ENCODE measurements around the gene DOK7. TPM values are rescaled to one million over a fixed set of nuclear protein-coding genes. Genes with fewer than 3 reads are reported as not detected.

The DOK7 gene
- polyA plus RNA-seq, 1 donor (not counting 4 experiments of a cell fraction or from before 2014, with no cell fraction given), result 0.13 TPM

DNA sequence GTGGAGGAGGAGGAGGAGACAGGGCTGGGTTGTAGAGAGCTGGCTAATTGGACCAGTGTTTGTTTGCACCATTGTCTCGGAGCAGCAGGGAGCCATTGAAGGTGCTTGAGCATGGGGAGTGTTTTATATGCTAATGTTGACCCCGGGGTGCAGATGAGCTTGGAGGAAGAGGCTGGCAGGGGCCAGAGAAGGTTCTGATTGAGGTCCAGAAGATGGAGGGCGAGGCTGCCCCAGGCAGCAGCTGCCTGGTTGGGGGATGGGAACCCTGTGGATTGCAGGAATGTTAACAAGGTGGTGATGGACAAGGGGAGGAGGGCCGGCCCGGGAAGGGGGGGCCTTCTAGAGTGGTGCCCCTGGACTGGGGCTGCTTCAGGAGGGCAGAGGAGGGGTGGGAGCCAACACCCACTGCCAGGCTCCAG is 18.0 kb downstream of the DOK7 start:
- H3K9ac ChIP-seq (ENCODE audit: control insufficient read depth, extremely low read depth, insufficient read depth, low read length), result no peak overlapping the region
- H3K4me2 ChIP-seq (ENCODE audit: control insufficient read depth, extremely low read depth, insufficient read depth, low read depth, low read length), result no peak overlapping the region
- H3K9me1 ChIP-seq (ENCODE audit: control insufficient read depth, extremely low read depth, insufficient read depth, low read length), result no peaks in the 10 kb centered on the region
- no peak overlapping the region for H3K4me3 ChIP-seq (ENCODE audit: control insufficient read depth in 2 of 3, extremely low read depth in 1 of 3, insufficient read depth in 2 of 3, low read depth in 1 of 3, low read length in 3 of 3)
- H3K4me1 ChIP-seq (ENCODE audit: control insufficient read depth, extremely low read depth, insufficient read depth, low read length), result peaks cover 20% of the 10 kb centered on the region
- no peaks in the 10 kb centered on the region for H3K9me3 ChIP-seq (ENCODE audit: control insufficient read depth, low read depth, low read length)
- H3K27me3 ChIP-seq (ENCODE audit: control insufficient read depth, extremely low read depth, insufficient read depth, low read length), result peaks cover 54% of the 10 kb centered on the region
- dilution Hi-C loops (cut with MboI; ENCODE audit: extremely low pct_ligation_motif_present, low sequenced_read_pairs), result no loop called here
- DNase-seq (ENCODE audit: low read depth, low spot score) (no peak), FAIRE-seq (no peak)
- H4K20me1 ChIP-seq (ENCODE audit: control insufficient read depth, extremely low read depth, insufficient read depth, low read length), result no peaks in the 10 kb centered on the region
- no peak for TF ChIP-seq EZH2 (IDR thresholded peaks at IDR 0.05; ENCODE audit: low read length)
- TF ChIP-seq, protein P1, sequence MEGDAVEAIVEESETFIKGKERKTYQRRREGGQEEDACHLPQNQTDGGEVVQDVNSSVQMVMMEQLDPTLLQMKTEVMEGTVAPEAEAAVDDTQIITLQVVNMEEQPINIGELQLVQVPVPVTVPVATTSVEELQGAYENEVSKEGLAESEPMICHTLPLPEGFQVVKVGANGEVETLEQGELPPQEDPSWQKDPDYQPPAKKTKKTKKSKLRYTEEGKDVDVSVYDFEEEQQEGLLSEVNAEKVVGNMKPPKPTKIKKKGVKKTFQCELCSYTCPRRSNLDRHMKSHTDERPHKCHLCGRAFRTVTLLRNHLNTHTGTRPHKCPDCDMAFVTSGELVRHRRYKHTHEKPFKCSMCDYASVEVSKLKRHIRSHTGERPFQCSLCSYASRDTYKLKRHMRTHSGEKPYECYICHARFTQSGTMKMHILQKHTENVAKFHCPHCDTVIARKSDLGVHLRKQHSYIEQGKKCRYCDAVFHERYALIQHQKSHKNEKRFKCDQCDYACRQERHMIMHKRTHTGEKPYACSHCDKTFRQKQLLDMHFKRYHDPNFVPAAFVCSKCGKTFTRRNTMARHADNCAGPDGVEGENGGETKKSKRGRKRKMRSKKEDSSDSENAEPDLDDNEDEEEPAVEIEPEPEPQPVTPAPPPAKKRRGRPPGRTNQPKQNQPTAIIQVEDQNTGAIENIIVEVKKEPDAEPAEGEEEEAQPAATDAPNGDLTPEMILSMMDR (optimal IDR thresholded peaks at IDR 0.05 in 1 of 3, IDR thresholded peaks at IDR 0.05 in 1 of 3, conservative IDR thresholded peaks at IDR 0.05 in 1 of 3; ENCODE audit: extremely low read depth in 1 of 3, insufficient read depth in 2 of 3, low read length in 3 of 3), result no peak
- H3K27ac ChIP-seq (ENCODE audit: control insufficient read depth, insufficient read depth, low read length), result no peak overlapping the region
- no peaks in the 10 kb centered on the region for H3K36me3 ChIP-seq (ENCODE audit: control insufficient read depth in 2 of 2, extremely low read depth in 1 of 2, insufficient read depth in 2 of 2, low read length in 2 of 2)
- H3K79me2 ChIP-seq (ENCODE audit: control insufficient read depth, insufficient read depth, low read length), result no peaks in the 10 kb centered on the region
- no peak overlapping the region for H2AFZ ChIP-seq (ENCODE audit: control insufficient read depth, low read length)

DNA sequence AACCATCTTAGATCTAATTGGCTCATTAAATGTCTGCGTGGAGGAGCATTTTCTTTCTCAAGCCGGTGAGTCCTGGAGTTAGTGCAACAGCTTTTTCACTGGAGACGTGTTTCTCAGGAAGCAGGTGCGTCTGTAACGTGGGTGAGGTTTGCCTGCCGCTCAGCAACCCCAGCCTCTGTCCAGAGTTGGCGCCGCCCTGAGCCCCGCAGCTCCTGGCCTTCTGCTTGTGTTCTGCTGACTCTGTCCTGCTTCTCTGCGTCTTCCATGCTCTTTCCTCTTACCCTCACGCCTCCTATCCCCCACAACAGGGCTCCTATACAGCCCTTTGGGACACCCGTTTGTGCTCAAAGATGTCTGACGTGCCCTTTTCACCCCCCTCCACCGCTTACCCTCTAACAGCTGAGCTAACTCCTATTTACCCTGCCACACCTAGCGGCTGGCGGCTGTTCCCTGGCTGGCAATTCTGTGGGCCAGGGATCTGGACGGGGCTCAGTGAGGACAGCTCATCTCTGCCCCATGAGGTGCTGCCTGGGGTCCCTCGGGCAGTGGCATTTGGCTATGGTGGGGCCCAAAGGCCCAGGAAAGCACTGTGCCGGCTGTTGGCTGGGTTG is 18.8 kb downstream of the DOK7 start:
- Histone ChIP-seq H3K4me1 (ENCODE audit: control insufficient read depth, extremely low read depth, insufficient read depth, low read length) (peaks cover 20% of the 10 kb centered on the region), H3K36me3 (ENCODE audit: control insufficient read depth in 2 of 2, extremely low read depth in 1 of 2, insufficient read depth in 2 of 2, low read length in 2 of 2) (no peaks in the 10 kb centered on the region), H3K9me3 (ENCODE audit: control insufficient read depth, low read depth, low read length) (no peaks in the 10 kb centered on the region), H2AFZ (ENCODE audit: control insufficient read depth, low read length) (no peak overlapping the region), H3K9me1 (ENCODE audit: control insufficient read depth, extremely low read depth, insufficient read depth, low read length) (no peaks in the 10 kb centered on the region), H3K27me3 (ENCODE audit: control insufficient read depth, extremely low read depth, insufficient read depth, low read length) (peaks cover 49% of the 10 kb centered on the region), H3K27ac (ENCODE audit: control insufficient read depth, insufficient read depth, low read length) (no peak overlapping the region), H3K79me2 (ENCODE audit: control insufficient read depth, insufficient read depth, low read length) (no peaks in the 10 kb centered on the region), H3K9ac (ENCODE audit: control insufficient read depth, extremely low read depth, insufficient read depth, low read length) (no peak overlapping the region), H3K4me2 (ENCODE audit: control insufficient read depth, extremely low read depth, insufficient read depth, low read depth, low read length) (no peak overlapping the region), H3K4me3 (ENCODE audit: control insufficient read depth in 2 of 3, extremely low read depth in 1 of 3, insufficient read depth in 2 of 3, low read depth in 1 of 3, low read length in 3 of 3) (no peak overlapping the region), H4K20me1 (ENCODE audit: control insufficient read depth, extremely low read depth, insufficient read depth, low read length) (no peaks in the 10 kb centered on the region)
- no peak for FAIRE-seq
- DNase-seq (ENCODE audit: low read depth, low spot score), result no peak
- dilution Hi-C loops (cut with MboI; ENCODE audit: extremely low pct_ligation_motif_present, low sequenced_read_pairs), result no loop called here
- TF ChIP-seq, protein P1 (optimal IDR thresholded peaks at IDR 0.05 in 1 of 3, IDR thresholded peaks at IDR 0.05 in 1 of 3, conservative IDR thresholded peaks at IDR 0.05 in 1 of 3; ENCODE audit: extremely low read depth in 1 of 3, insufficient read depth in 2 of 3, low read length in 3 of 3), result no peak
- TF ChIP-seq EZH2 (IDR thresholded peaks at IDR 0.05; ENCODE audit: low read length), result no peak
